HG03432 (cell line): ENCODE results near the gene ABCD3.

Experiments
- ATAC-seq: cut with Tn5 transposase; IDR thresholded peaks from one replicate; pipeline ENCODE4 v1.9.1; 2021; ENCODE audit warnings: mild to moderate bottlenecking, moderate library complexity; ENCODE audit not compliant: unreplicated experiment

The ABCD3 gene

GRCh38 chr1:94526152-94526980 is 108.2 kb downstream of the ABCD3 start:
- no peak for ATAC-seq

GRCh38 chr1:94527447-94528031 is 109.3 kb downstream of the ABCD3 start:
- no peak for ATAC-seq

GRCh38 chr1:94528299-94528698 is 110.1 kb downstream of the ABCD3 start:
- ATAC-seq, result no peak

- no peak for ATAC-seq
These were observed 110.6 kb downstream of the ABCD3 start for GRCh38 chr1:94528826-94529225.

- no peak for ATAC-seq
These were observed 111.2 kb downstream of the ABCD3 start for GRCh38 chr1:94529416-94529815.

- ATAC-seq, result no peak
These were observed 112.2 kb downstream of the ABCD3 start for GRCh38 chr1:94530373-94530878.

- ATAC-seq, result no peak
These were observed 113.5 kb downstream of the ABCD3 start for GRCh38 chr1:94531664-94532063.

GRCh38 chr1:94532077-94532476 is 113.9 kb downstream of the ABCD3 start:
- ATAC-seq, result no peak

- ATAC-seq, result no peak
These were observed 116.9 kb downstream of the ABCD3 start for GRCh38 chr1:94535095-94535494.

GRCh38 chr1:94535879-94536278 is 117.7 kb downstream of the ABCD3 start:
- no peak for ATAC-seq

- ATAC-seq, result no peak
These were observed 119.1 kb downstream of the ABCD3 start for GRCh38 chr1:94537254-94537653.

- no peak for ATAC-seq
These were observed 120.1 kb downstream of the ABCD3 start for GRCh38 chr1:94538243-94538827.

GRCh38 chr1:94539496-94539895 is 121.3 kb downstream of the ABCD3 start:
- no peak for ATAC-seq

- ATAC-seq, result no peak
These were observed 122.5 kb downstream of the ABCD3 start for GRCh38 chr1:94540440-94541245.

GRCh38 chr1:94541246-94542087 is 123.3 kb downstream of the ABCD3 start, which contains the start of gene F3:
Gene F3, minus strand, starts transcription at chr1:94541759. Its CDS starts 123 bp downstream, at chr1:94541636.
- peak; percentile 92 for ATAC-seq

GRCh38 chr1:94542088-94542870 is 124.1 kb downstream of the ABCD3 start:
- peak; percentile 26 for ATAC-seq

GRCh38 chr1:94543001-94543400 is 124.8 kb downstream of the ABCD3 start:
- no peak for ATAC-seq

GRCh38 chr1:94543893-94544635 is 125.9 kb downstream of the ABCD3 start:
- no peak for ATAC-seq
